GM18868 (cell line): Measurements from ENCODE around the gene NFIA.

ENCODE experiments used
- ATAC-seq: cut with Tn5 transposase; IDR thresholded peaks from one replicate; pipeline ENCODE4 v1.9.1; 2021; ENCODE audit warnings: mild to moderate bottlenecking, moderate library complexity; ENCODE audit not compliant: unreplicated experiment

NFIA gene

DNA sequence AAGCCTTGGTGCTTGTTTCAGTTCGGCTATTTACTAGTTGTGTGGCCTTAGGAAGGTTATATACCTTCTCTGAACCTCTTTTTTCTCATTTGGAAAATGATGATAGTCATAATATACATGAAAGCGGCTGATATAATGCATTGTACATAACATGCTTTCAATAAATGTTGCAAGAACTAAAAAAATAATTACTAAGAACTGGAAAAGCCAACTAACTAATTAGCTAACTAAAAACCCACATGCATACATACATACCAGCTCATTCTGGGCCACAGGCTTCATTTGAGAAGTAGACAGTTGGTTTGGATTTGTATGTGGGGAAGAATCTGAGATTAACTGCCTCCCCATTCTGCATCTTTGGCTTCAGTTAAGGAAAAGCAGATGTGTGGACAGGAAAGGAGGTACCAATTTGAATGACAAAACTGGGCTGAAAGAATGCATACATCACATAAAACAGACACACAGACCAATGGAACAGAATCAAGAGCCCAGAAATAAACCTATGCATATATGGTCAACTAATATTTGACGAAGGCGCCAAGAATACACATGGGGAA lies 424.7 kb downstream of the NFIA start:
- no peak for ATAC-seq
